Panc1 (cell line): ENCODE measurements around the gene BCAS3. TPM values are rescaled to one million over a fixed set of nuclear protein-coding genes. Genes with fewer than 3 reads are reported as not detected.

Source experiments
- ATAC-seq: fragments of 200-7000 bp; cut with Tn5 transposase; 2 replicates; pipeline ENCODE4 v1.9.1; 2020; ENCODE audit warnings: mild to moderate bottlenecking, moderate library complexity
- BruUV-seq: library from RNA; stranded (reverse); fragments of 400-500 nt; replicated peaks from 2 replicates; lab custom pipeline; 2021; lab: Mats Ljungman, UMichigan
- CTCF ChIA-PET: fragments of 300-600 bp; sonication (Branson Sonifier 250); formaldehyde crosslinking; loops from one replicate; lab custom pipeline; 2022; ENCODE audit warnings: antibody characterized with exemption; lab: Charles Lee
- POLR2A ChIA-PET: fragments of 300-600 bp; sonication (Branson Sonifier 250); formaldehyde crosslinking; loops from one replicate; lab custom pipeline; 2022; ENCODE audit warnings: antibody characterized with exemption; lab: Charles Lee
- DNase-seq: peaks from one replicate; pipeline ENCODE4 v3.0.0-alpha.2; 2010; ENCODE audit warnings: low read depth, low spot score
- H3K27ac ChIP-seq: 2 replicates; pipeline ENCODE4 v1.5.1; 2011; ENCODE audit warnings: mild to moderate bottlenecking, low read length, inconsistent platforms
- H3K27me3 ChIP-seq: fragments of 200-500 bp; sonication (Bioruptor generic); 2 replicates; pipeline ENCODE4 v1.6.0; 2014; ENCODE audit warnings: low read length, inconsistent platforms; ENCODE audit not compliant: control insufficient read depth, insufficient read depth
- H3K36me3 ChIP-seq: fragments of 200-500 bp; sonication (Bioruptor generic); 2 replicates; pipeline ENCODE4 v1.5.1; 2014; ENCODE audit warnings: inconsistent platforms, mild to moderate bottlenecking, low read length, moderate library complexity; ENCODE audit not compliant: control insufficient read depth, insufficient read depth
- H3K4me1 ChIP-seq: 2 replicates; pipeline ENCODE4 v1.5.1; 2011; ENCODE audit warnings: inconsistent platforms, mild to moderate bottlenecking, low read length, moderate library complexity; ENCODE audit not compliant: control insufficient read depth, insufficient read depth
- H3K4me3 ChIP-seq, 2 experiments: 2 replicates each; pipeline ENCODE4 v1.5.1; 2011 to 2012; ENCODE audit warnings: low read depth in 2 of 2, low read length in 2 of 2, mild to moderate bottlenecking in 2 of 2, inconsistent platforms in 1 of 2, moderate library complexity in 1 of 2
- H3K9me3 ChIP-seq: fragments of 200-500 bp; sonication (Bioruptor generic); 2 replicates; pipeline ENCODE4 v1.5.1; 2014; ENCODE audit warnings: low read depth, mild to moderate bottlenecking, inconsistent platforms, low read length, moderate library complexity; ENCODE audit not compliant: control insufficient read depth, insufficient read depth
- CTCF ChIP-seq: fragments of 450-650 bp; IDR thresholded peaks from 2 replicates; pipeline ENCODE4 v1.5.1; 2017; ENCODE audit warnings: mild to moderate bottlenecking
- POLR2AphosphoS5 ChIP-seq: IDR thresholded peaks from 2 replicates; pipeline ENCODE4 v1.6.1; 2012; ENCODE audit warnings: mild to moderate bottlenecking, low read depth, low read length, moderate library complexity
- SIN3A ChIP-seq: IDR thresholded peaks from 2 replicates; pipeline ENCODE4 v1.6.1; 2012; ENCODE audit warnings: low read depth, mild to moderate bottlenecking, low read length, moderate library complexity, borderline replicate concordance; ENCODE audit not compliant: insufficient read depth
- TCF7L2 ChIP-seq: IDR thresholded peaks from 2 replicates; pipeline ENCODE4 v1.6.1; 2011; ENCODE audit warnings: mild to moderate bottlenecking, low read depth, low read length, inconsistent platforms
- in situ Hi-C: cut with HindIII; loops from 2 replicates; pipeline ENCODE4 v1.10.0; 2016; ENCODE audit warnings: low sequenced_read_pairs, low pct_unique_long_range_greater_than_20kb
- intact Hi-C: fragments of 100-400 bp; cut with micrococcal nuclease; formaldehyde crosslinking; loops from one replicate; pipeline ENCODE4 v1.10.0; 2022; ENCODE audit not compliant: unreplicated experiment
- total RNA-seq: library from RNA; stranded (reverse); gene quantifications from one replicate; pipeline ENCODE4 v1.2.1, GENCODE V29; 2021; ENCODE audit not compliant: unreplicated experiment
- TF ChIP-seq, protein P1 (sequence below), 2 experiments: IDR thresholded peaks; 2 replicates each; pipeline ENCODE4 v1.6.1; 2011 to 2012; ENCODE audit warnings: low read depth in 2 of 2, control low read depth in 1 of 2, low read length in 1 of 2, mild to moderate bottlenecking in 1 of 2, moderate library complexity in 1 of 2; ENCODE audit not compliant: insufficient read depth in 1 of 2

BCAS3 gene
- total RNA-seq, 1 experiment from 2014 or later = 9.3 TPM

DNA sequence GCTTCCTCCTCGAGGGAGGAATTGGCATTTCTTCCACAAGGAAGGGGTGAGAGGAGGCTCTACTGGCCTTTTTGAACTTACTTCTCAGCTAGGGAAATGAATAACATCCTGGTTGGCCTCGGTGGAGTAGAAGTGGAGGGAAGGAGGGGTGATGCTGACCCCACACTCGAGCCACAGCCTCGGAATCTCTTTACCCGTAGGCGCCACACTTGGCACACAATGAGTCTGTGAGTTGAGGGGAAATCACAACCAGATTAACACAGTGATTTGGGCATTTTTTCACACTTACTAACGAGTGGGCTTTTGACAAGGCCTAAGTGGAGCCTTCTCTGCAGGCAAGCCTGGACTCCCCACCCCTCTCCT, 674.7 kb downstream of the BCAS3 start:
- CTCF ChIA-PET = no interaction called here
- ATAC-seq = no peak
- POLR2A ChIA-PET = no interaction called here

DNA sequence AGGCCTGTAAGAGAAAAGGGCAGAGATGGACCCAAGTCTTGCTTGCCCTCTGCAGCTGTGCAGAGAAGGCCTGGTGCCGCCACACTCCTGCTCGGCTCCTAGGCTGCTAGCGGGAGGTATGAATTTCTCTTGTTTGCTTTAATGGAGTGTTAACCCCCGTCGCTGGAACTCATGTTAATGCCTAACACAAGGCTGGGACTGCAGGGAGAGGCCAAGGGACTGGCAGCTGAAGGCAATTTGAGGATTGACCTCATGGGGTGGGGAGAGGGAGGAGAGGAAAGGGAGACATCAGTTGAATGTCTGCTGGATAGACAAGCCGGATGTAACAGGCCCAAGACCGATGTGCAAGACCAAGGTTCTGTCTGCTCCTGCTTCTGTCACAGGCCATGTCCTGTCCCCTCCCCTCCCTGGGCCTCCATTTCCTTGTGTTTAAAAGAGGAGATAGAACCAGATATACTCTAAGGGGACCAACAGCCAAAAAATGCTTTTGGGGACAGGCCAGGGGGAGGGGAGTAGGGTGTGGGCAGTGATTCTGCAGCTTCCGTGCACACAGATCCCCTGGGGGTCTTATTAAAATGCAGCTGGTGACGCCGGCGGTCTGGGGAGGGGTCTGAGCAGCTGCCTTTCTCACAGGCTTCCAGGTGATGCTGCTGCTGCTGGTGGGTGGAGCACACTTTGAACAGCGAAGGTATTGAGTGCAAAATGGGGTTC, 675.3 kb downstream of the BCAS3 start:
- CTCF ChIA-PET = no interaction called here
- no TSS peak for BruUV-seq
- Histone ChIP-seq H3K27ac (peak overlapping the region; percentile 44; the same call in 1 of the 2 replicates), H3K4me3 (no peak overlapping the region), H3K4me1 (peaks cover 13% of the 10 kb centered on the region), H3K9me3 (no peaks in the 10 kb centered on the region), H3K27me3 (no peaks in the 10 kb centered on the region), H3K36me3 (no peaks in the 10 kb centered on the region)
- intact Hi-C loops = no loop called here
- POLR2A ChIA-PET = no interaction called here
- DNase-seq (no peak), ATAC-seq (no peak)
- TF ChIP-seq, protein P1, sequence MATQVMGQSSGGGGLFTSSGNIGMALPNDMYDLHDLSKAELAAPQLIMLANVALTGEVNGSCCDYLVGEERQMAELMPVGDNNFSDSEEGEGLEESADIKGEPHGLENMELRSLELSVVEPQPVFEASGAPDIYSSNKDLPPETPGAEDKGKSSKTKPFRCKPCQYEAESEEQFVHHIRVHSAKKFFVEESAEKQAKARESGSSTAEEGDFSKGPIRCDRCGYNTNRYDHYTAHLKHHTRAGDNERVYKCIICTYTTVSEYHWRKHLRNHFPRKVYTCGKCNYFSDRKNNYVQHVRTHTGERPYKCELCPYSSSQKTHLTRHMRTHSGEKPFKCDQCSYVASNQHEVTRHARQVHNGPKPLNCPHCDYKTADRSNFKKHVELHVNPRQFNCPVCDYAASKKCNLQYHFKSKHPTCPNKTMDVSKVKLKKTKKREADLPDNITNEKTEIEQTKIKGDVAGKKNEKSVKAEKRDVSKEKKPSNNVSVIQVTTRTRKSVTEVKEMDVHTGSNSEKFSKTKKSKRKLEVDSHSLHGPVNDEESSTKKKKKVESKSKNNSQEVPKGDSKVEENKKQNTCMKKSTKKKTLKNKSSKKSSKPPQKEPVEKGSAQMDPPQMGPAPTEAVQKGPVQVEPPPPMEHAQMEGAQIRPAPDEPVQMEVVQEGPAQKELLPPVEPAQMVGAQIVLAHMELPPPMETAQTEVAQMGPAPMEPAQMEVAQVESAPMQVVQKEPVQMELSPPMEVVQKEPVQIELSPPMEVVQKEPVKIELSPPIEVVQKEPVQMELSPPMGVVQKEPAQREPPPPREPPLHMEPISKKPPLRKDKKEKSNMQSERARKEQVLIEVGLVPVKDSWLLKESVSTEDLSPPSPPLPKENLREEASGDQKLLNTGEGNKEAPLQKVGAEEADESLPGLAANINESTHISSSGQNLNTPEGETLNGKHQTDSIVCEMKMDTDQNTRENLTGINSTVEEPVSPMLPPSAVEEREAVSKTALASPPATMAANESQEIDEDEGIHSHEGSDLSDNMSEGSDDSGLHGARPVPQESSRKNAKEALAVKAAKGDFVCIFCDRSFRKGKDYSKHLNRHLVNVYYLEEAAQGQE (IDR thresholded peaks at IDR 0.05; ENCODE audit: insufficient read depth in 1 of 2, low read depth in 2 of 2, low read length in 1 of 2) = no peak
- TF ChIP-seq TCF7L2 (no peak), SIN3A (no peak), CTCF (no peak)
- in situ Hi-C loops = no loop called here

More for the DNA sequence above, 674.7 kb downstream of the BCAS3 start:
- peaks cover 13% of the 10 kb centered on the region for H3K4me1 ChIP-seq
- no TSS peak for BruUV-seq
- intact Hi-C loops = no loop called here
- no peaks in the 10 kb centered on the region for H3K36me3 ChIP-seq
- peak overlapping the region; percentile 44; the same call in 1 of the 2 replicates for H3K27ac ChIP-seq
- no peak overlapping the region for H3K4me3 ChIP-seq
- DNase-seq = no peak
- TF ChIP-seq CTCF = no peak
- TF ChIP-seq, protein P1 (IDR thresholded peaks at IDR 0.05; ENCODE audit: insufficient read depth in 1 of 2, low read depth in 2 of 2, low read length in 1 of 2) = no peak
- no peak for TF ChIP-seq TCF7L2
- TF ChIP-seq SIN3A = no peak
- no peak for TF ChIP-seq POLR2AphosphoS5
- in situ Hi-C loops = no loop called here
- H3K27me3 ChIP-seq = no peaks in the 10 kb centered on the region
- no peaks in the 10 kb centered on the region for H3K9me3 ChIP-seq
